IMR-90 (cell line): ENCODE measurements around the gene SEMA4A. TPM values are rescaled to one million over a fixed set of nuclear protein-coding genes. Genes with fewer than 3 reads are reported as not detected.
"Not testable (repeated sequence)": the region's sequence is repeated elsewhere in the genome, so short reads cannot be mapped to it uniquely, and the experiment has no call there.

Experiments
- ATAC-seq: fragments of 200-7000 bp; cut with Tn5 transposase; 2 replicates; pipeline ENCODE4 v1.9.1; 2020; ENCODE audit warnings: low read depth, mild to moderate bottlenecking, moderate library complexity
- BruUV-seq: library from RNA; stranded (reverse); fragments of 400-500 nt; replicated peaks from 2 replicates; lab custom pipeline; 2021; lab: Mats Ljungman, UMichigan
- CTCF ChIA-PET: fragments of 300-600 bp; formaldehyde crosslinking; extraction: SDS; loops from one replicate; lab custom pipeline; 2021; ENCODE audit warnings: antibody characterized with exemption; lab: Yijun Ruan, JAX
- POLR2A ChIA-PET: fragments of 300-600 bp; sonication (Branson Sonifier 250); formaldehyde crosslinking; loops from one replicate; lab custom pipeline; 2022; ENCODE audit warnings: antibody characterized with exemption; ENCODE audit not compliant: unreplicated experiment; lab: Charles Lee
- DNase-seq: peaks from one replicate; pipeline ENCODE4 v3.0.0; 2013
- H2AFZ ChIP-seq: replicated peaks from 2 replicates; pipeline ENCODE3; 2013; ENCODE audit warnings: low read length, mild to moderate bottlenecking; ENCODE audit not compliant: poor library complexity
- H2AK5ac ChIP-seq: 2 replicates; pipeline ENCODE4 v1.6.1; 2013; ENCODE audit warnings: low read depth, low read length, inconsistent platforms
- H2AK9ac ChIP-seq: replicated peaks from 2 replicates; pipeline ENCODE3; 2013; ENCODE audit warnings: mild to moderate bottlenecking, low read depth, low read length, moderate library complexity; ENCODE audit not compliant: poor library complexity
- H2BK120ac ChIP-seq: 2 replicates; pipeline ENCODE4 v1.6.1; 2013; ENCODE audit warnings: low read depth, low read length, inconsistent platforms
- H2BK15ac ChIP-seq: 3 replicates; pipeline ENCODE4 v1.6.1; 2013; ENCODE audit warnings: low read depth, low read length, inconsistent platforms
- H2BK20ac ChIP-seq: 2 replicates; pipeline ENCODE4 v1.6.1; 2013; ENCODE audit warnings: low read depth, mild to moderate bottlenecking, inconsistent platforms, low read length, moderate library complexity
- H2BK5ac ChIP-seq: 2 replicates; pipeline ENCODE4 v1.6.1; 2013; ENCODE audit warnings: mild to moderate bottlenecking, low read depth, low read length, inconsistent platforms; ENCODE audit not compliant: poor library complexity, severe bottlenecking
- H3K14ac ChIP-seq: replicated peaks from 2 replicates; pipeline ENCODE4 v1.6.1; 2013; ENCODE audit warnings: low read depth, low read length, inconsistent platforms
- H3K18ac ChIP-seq: 2 replicates; pipeline ENCODE4 v1.6.1; 2013; ENCODE audit warnings: low read depth, low read length, control low read depth
- H3K23ac ChIP-seq: 2 replicates; pipeline ENCODE4 v1.6.1; 2013; ENCODE audit warnings: low read depth, low read length, inconsistent platforms
- H3K27ac ChIP-seq: 2 replicates; pipeline ENCODE4 v1.5.1; 2013; ENCODE audit warnings: mild to moderate bottlenecking, control low read depth, low read length; ENCODE audit not compliant: insufficient read depth
- H3K27me3 ChIP-seq: 2 replicates; pipeline ENCODE4 v1.6.1; 2013; ENCODE audit warnings: low read length; ENCODE audit not compliant: control insufficient read depth, insufficient read depth
- H3K36me3 ChIP-seq: 2 replicates; pipeline ENCODE4 v1.6.1; 2013; ENCODE audit warnings: low read length, mixed read lengths; ENCODE audit not compliant: control insufficient read depth, insufficient read depth
- H3K4ac ChIP-seq: 2 replicates; pipeline ENCODE4 v1.6.1; 2013; ENCODE audit warnings: low read depth, low read length, inconsistent platforms
- H3K4me1 ChIP-seq: 2 replicates; pipeline ENCODE4 v1.6.1; 2013; ENCODE audit warnings: low read length, mixed read lengths; ENCODE audit not compliant: control insufficient read depth, insufficient read depth
- H3K4me2 ChIP-seq: 2 replicates; pipeline ENCODE4 v1.6.1; 2013; ENCODE audit warnings: low read depth, mild to moderate bottlenecking, control low read depth, low read length, moderate library complexity
- H3K4me3 ChIP-seq: 2 replicates; pipeline ENCODE4 v1.5.1; 2013; ENCODE audit warnings: low read depth, mild to moderate bottlenecking, control low read depth, low read length, moderate library complexity; ENCODE audit not compliant: insufficient read depth
- H3K56ac ChIP-seq: 2 replicates; pipeline ENCODE4 v1.6.1; 2013; ENCODE audit warnings: low read length, inconsistent platforms; ENCODE audit not compliant: insufficient read depth; ENCODE audit errors: extremely low read depth
- H3K79me1 ChIP-seq, 2 experiments: 2 replicates each; pipeline ENCODE4 v1.6.1; 2013; ENCODE audit warnings: low read length in 2 of 2, inconsistent platforms in 1 of 2, low read depth in 1 of 2
- H3K9ac ChIP-seq: 2 replicates; pipeline ENCODE4 v1.6.1; 2013; ENCODE audit warnings: low read depth, low read length, control low read depth
- H3K9me1 ChIP-seq: 2 replicates; pipeline ENCODE4 v1.6.1; 2013; ENCODE audit warnings: low read length, inconsistent platforms; ENCODE audit not compliant: insufficient read depth
- H3K9me3 ChIP-seq: 2 replicates; pipeline ENCODE4 v1.6.1; 2013; ENCODE audit warnings: low read length; ENCODE audit not compliant: control insufficient read depth, insufficient read depth
- H4K20me1 ChIP-seq: 2 replicates; pipeline ENCODE4 v1.6.1; 2013; ENCODE audit warnings: low read length, inconsistent platforms; ENCODE audit not compliant: insufficient read depth
- H4K5ac ChIP-seq: 2 replicates; pipeline ENCODE4 v1.6.1; 2013; ENCODE audit warnings: mild to moderate bottlenecking, low read depth, low read length, control low read depth
- H4K8ac ChIP-seq, 2 experiments: 2 replicates each; pipeline ENCODE4 v1.6.1; 2013; ENCODE audit warnings: low read depth in 2 of 2, low read length in 2 of 2, control low read depth in 1 of 2, inconsistent platforms in 1 of 2
- H4K91ac ChIP-seq: 2 replicates; pipeline ENCODE4 v1.6.1; 2013; ENCODE audit warnings: low read depth, low read length, inconsistent platforms; ENCODE audit not compliant: insufficient read depth
- WGBS, 2 experiments: methylation state at CpG; one replicate each; pipeline versions ENCODE4 v1.1.5 to v1.1.7; 2013; ENCODE audit warnings: missing lambda C conversion rate in 2 of 2; ENCODE audit not compliant: insufficient read length in 1 of 2; ENCODE audit errors: extremely low coverage in 2 of 2; 5-methylcytosine and 5-hydroxymethylcytosine counted together
- dilution Hi-C: fragments of 300-500 bp; cut with HindIII; formaldehyde crosslinking; loops from one replicate; pipeline ENCODE4 v1.14.3; 2018; ENCODE audit warnings: low sequenced_read_pairs; ENCODE audit not compliant: unreplicated experiment
- in situ Hi-C: fragments of 300-500 bp; cut with MboI; formaldehyde crosslinking; loops from 3 replicates; pipeline ENCODE4 v1.14.3; 2019; ENCODE audit warnings: low sequenced_read_pairs, inconsistent platforms, mixed read lengths
- intact Hi-C: fragments of 100-400 bp; cut with micrococcal nuclease; formaldehyde crosslinking; loops from 2 replicates; pipeline ENCODE4 v1.10.0; 2022
- polyA plus RNA-seq, 3 experiments: library from polyadenylated mRNA; depleted of rRNA; stranded (reverse); fragments of >200 nt; gene quantifications; 2 replicates each; pipeline ENCODE4 v1.2.3, GENCODE V29; 2012; ENCODE audit warnings: low replicate concordance in 1 of 3
- total RNA-seq: library from RNA; depleted of rRNA; stranded (reverse); fragments of >200 nt; gene quantifications from 2 replicates; pipeline ENCODE4 v1.2.3, GENCODE V29; 2012

The SEMA4A gene
- total and polyA plus RNA-seq, 2 of the 4 experiments (the other 2 are of a cell fraction) = 0.18 to 0.86 TPM

DNA sequence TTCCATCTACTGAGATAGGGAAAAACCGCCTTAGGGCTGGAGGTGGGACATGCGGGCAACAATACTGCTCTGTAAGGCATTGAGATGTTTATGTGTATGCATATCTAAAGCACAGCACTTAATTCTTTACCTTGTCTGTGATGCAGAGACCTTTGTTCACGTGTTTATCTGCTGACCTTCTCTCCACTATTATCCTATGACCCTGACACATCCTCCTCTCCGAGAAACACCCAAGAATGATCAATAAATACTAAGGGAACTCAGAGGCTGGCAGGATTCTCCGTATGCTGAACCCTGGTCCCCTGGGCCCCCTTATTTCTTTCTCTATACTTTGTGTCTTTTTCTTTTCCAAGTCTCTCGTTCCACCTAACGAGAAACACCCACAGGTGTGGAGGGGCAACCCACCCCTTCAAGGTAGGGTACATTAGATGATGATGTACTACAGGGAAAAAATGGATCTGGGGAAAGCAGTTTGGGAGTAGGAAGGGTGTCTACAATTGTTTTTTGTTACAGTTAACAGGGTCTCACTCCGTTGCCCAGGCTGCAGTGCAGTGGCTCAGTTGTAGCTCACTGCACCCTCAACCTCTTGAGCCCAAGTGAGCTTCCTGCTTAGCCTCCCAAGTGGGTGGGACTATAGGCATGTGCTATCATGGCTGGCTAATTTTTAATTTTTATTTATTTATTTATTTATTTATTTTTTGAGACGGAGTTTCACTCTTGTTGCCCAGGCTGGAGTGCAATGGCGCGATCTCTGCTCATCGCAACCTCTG, 28.8 kb downstream of the SEMA4A start:
- H2BK15ac ChIP-seq, CTCF ChIA-PET, H3K14ac ChIP-seq, H3K4me1 ChIP-seq, H3K4ac ChIP-seq, intact Hi-C loops, dilution Hi-C loops, H4K20me1 ChIP-seq, H3K9ac ChIP-seq, H3K27me3 ChIP-seq, POLR2A ChIA-PET, H3K36me3 ChIP-seq, in situ Hi-C loops, H2AFZ ChIP-seq, H3K9me1 ChIP-seq, H4K8ac ChIP-seq, H3K56ac ChIP-seq, H2BK5ac ChIP-seq, DNase-seq, H3K4me2 ChIP-seq, H3K23ac ChIP-seq, H2AK5ac ChIP-seq, H2BK20ac ChIP-seq, H4K91ac ChIP-seq, H3K79me1 ChIP-seq, H3K4me3 ChIP-seq, BruUV-seq, H3K18ac ChIP-seq, H4K5ac ChIP-seq, H2BK120ac ChIP-seq, H3K27ac ChIP-seq, H3K9me3 ChIP-seq, H2AK9ac ChIP-seq, ATAC-seq: not testable (repeated sequence)
- no CpG with 5 or more reads among the region's 12 CpGs for WGBS, 2 experiments
